Endothelial cell of hepatic sinusoid (primary cell): ENCODE results near the gene CHST1.

ENCODE experiments used
- in situ Hi-C: cut with HindIII; loops from 2 replicates; pipeline ENCODE4 v1.10.0; 2017; ENCODE audit warnings: low sequenced_read_pairs

Gene CHST1

GRCh38 chr11:45647786-45648185, 17.6 kb downstream of the CHST1 start:
- in situ Hi-C loops: no loop called here

- in situ Hi-C loops: no loop called here
Observed at GRCh38 chr11:45647329-45647728, 18.1 kb downstream of the CHST1 start.

- in situ Hi-C loops: no loop called here
Observed at GRCh38 chr11:45646275-45646927, 19.0 kb downstream of the CHST1 start.

- in situ Hi-C loops: no loop called here
Observed at GRCh38 chr11:45644981-45645889, 20.2 kb downstream of the CHST1 start.

- in situ Hi-C loops: no loop called here
Observed at GRCh38 chr11:45643598-45644260, 21.7 kb downstream of the CHST1 start.

GRCh38 chr11:45641961-45642360, 23.5 kb downstream of the CHST1 start:
- in situ Hi-C loops: no loop called here

GRCh38 chr11:45638051-45638450, 27.4 kb downstream of the CHST1 start:
- in situ Hi-C loops: no loop called here

- in situ Hi-C loops: no loop called here
Observed at GRCh38 chr11:45635907-45636306, 29.5 kb downstream of the CHST1 start.

- in situ Hi-C loops: no loop called here
Observed at GRCh38 chr11:45625611-45626010, 39.8 kb downstream of the CHST1 start.

- in situ Hi-C loops: no loop called here
Observed at GRCh38 chr11:45624095-45624494, 41.3 kb downstream of the CHST1 start.

- in situ Hi-C loops: no loop called here
Observed at GRCh38 chr11:45622861-45623260, 42.6 kb downstream of the CHST1 start.

GRCh38 chr11:45622283-45622682, 43.1 kb downstream of the CHST1 start:
- in situ Hi-C loops: no loop called here

GRCh38 chr11:45621588-45621987, 43.8 kb downstream of the CHST1 start:
- in situ Hi-C loops: no loop called here

GRCh38 chr11:45620243-45620642, 45.2 kb downstream of the CHST1 start:
- in situ Hi-C loops: no loop called here

GRCh38 chr11:45618897-45619296, 46.5 kb downstream of the CHST1 start:
- in situ Hi-C loops: no loop called here

GRCh38 chr11:45617871-45618601, 47.4 kb downstream of the CHST1 start:
- in situ Hi-C loops: no loop called here

- in situ Hi-C loops: no loop called here
Observed at GRCh38 chr11:45616802-45617549, 48.4 kb downstream of the CHST1 start.

- in situ Hi-C loops: no loop called here
Observed at GRCh38 chr11:45615182-45615792, 50.1 kb downstream of the CHST1 start.

- in situ Hi-C loops: loop anchor here (5.0 kb wide), 1 partner anchor 77 kb away; no protein-coding TSS in a partner anchor
Observed at GRCh38 chr11:45614196-45614828, 51.1 kb downstream of the CHST1 start.
